Progenitor cell of endocrine pancreas (in vitro differentiated cells): ENCODE results near the gene NAPB. TPM values are rescaled to one million over a fixed set of nuclear protein-coding genes. Genes with fewer than 3 reads are reported as not detected.
A peak's percentile ranks its signal among the peaks of the same experiment; 100 is the strongest.

Experiments used
- DNase-seq: peaks from one replicate; pipeline ENCODE4 v3.0.0; 2021; ENCODE audit warnings: low spot score; ENCODE audit not compliant: unreplicated experiment
- H3K27ac Mint-ChIP-seq: 2 replicates; pipeline ENCODE4 v1.8.0; 2021; ENCODE audit warnings: mild to moderate bottlenecking, moderate library complexity, mixed read lengths
- H3K27me3 Mint-ChIP-seq: 2 replicates; pipeline ENCODE4 v1.8.0; 2021; ENCODE audit warnings: mixed read lengths
- H3K36me3 Mint-ChIP-seq: 2 replicates; pipeline ENCODE4 v1.8.0; 2022; ENCODE audit warnings: mixed read lengths; ENCODE audit not compliant: insufficient read depth
- H3K4me1 Mint-ChIP-seq: 2 replicates; pipeline ENCODE4 v1.8.0; 2021; ENCODE audit warnings: low read depth, mixed read lengths
- H3K4me3 Mint-ChIP-seq: 2 replicates; pipeline ENCODE4 v1.8.0; 2021; ENCODE audit warnings: low read depth, mild to moderate bottlenecking, moderate library complexity, mixed read lengths
- H3K9me3 Mint-ChIP-seq: 2 replicates; pipeline ENCODE4 v1.8.0; 2021; ENCODE audit warnings: low read depth, mixed read lengths
- total RNA-seq: library from RNA; stranded (reverse); gene quantifications from 2 replicates; pipeline ENCODE4 v1.2.1, GENCODE V29; 2021
- TF ChIP-seq, protein P1 (sequence below): fragments of 200-600 bp; sonication (generic); IDR thresholded peaks from one replicate; pipeline ENCODE4 v1.5.0; 2021; ENCODE audit warnings: antibody characterized with exemption, mild to moderate bottlenecking; ENCODE audit not compliant: unreplicated experiment

NAPB gene
- total RNA-seq, 1 donor from 2014 or later: 22.2 TPM

DNA sequence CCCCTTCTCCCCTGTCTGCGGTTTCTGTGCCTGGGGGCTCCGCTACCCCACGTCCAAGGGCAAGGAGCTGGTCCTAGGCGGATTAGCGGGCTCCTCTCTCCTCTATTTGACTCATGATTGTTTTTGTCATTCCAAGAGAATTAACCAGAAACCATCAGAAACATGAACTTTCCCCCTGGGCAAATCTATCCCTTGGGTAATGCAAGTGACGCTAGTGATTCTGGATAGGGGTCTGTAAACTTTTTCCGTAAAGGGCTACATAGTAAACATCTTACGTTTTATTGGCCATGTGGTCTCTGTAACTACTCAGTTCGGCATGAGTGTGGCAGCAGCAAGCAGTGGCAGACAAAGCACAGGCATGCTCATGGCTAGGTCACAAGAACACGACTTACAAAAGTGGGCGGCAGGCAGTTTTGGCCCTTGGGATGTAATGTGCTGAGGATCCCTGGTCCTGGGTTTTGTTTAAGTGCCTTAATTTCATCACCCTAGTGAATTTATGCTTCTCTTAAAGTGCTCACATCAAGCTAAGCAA is 30.7 kb upstream of the NAPB start:
- DNase-seq: no peak
- H3K27me3 Mint-ChIP-seq: peaks cover 8% of the 10 kb centered on the region
- H3K9me3 Mint-ChIP-seq: no peaks in the 10 kb centered on the region
- TF ChIP-seq, protein P1, sequence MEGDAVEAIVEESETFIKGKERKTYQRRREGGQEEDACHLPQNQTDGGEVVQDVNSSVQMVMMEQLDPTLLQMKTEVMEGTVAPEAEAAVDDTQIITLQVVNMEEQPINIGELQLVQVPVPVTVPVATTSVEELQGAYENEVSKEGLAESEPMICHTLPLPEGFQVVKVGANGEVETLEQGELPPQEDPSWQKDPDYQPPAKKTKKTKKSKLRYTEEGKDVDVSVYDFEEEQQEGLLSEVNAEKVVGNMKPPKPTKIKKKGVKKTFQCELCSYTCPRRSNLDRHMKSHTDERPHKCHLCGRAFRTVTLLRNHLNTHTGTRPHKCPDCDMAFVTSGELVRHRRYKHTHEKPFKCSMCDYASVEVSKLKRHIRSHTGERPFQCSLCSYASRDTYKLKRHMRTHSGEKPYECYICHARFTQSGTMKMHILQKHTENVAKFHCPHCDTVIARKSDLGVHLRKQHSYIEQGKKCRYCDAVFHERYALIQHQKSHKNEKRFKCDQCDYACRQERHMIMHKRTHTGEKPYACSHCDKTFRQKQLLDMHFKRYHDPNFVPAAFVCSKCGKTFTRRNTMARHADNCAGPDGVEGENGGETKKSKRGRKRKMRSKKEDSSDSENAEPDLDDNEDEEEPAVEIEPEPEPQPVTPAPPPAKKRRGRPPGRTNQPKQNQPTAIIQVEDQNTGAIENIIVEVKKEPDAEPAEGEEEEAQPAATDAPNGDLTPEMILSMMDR: no peak
- no peak overlapping the region for H3K4me3 Mint-ChIP-seq
- no peak overlapping the region for H3K27ac Mint-ChIP-seq
- no peaks in the 10 kb centered on the region for H3K36me3 Mint-ChIP-seq
- H3K4me1 Mint-ChIP-seq: no peaks in the 10 kb centered on the region

GRCh38 chr20:23450877-23451276 is 29.6 kb upstream of the NAPB start:
- no peaks in the 10 kb centered on the region for H3K9me3 Mint-ChIP-seq
- peaks cover 8% of the 10 kb centered on the region for H3K27me3 Mint-ChIP-seq
- H3K27ac Mint-ChIP-seq: no peak overlapping the region
- DNase-seq: no peak
- H3K36me3 Mint-ChIP-seq: no peaks in the 10 kb centered on the region
- TF ChIP-seq, protein P1: no peak
- no peak overlapping the region for H3K4me3 Mint-ChIP-seq
- no peaks in the 10 kb centered on the region for H3K4me1 Mint-ChIP-seq

DNA sequence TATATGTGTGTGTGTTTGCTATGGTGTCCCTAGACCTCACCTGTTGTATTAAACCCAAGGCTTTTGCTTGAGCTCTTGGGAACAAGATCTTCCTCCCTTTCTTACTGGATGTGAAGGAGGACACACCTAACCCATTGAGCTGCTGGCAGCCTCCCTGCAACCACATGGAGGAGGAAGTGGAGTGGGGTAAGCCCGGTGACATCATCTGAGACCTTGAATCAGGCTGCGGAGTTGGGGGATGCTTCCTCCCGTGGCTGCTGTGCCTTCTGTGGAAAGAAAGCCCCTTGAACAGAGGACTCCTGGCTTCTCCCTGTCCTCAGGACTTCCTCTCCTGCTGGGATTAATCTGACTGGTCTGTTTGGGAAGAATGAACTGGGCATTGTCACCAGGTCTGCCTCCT is 28.1 kb upstream of the NAPB start:
- no peaks in the 10 kb centered on the region for H3K4me1 Mint-ChIP-seq
- H3K36me3 Mint-ChIP-seq: no peaks in the 10 kb centered on the region
- H3K27ac Mint-ChIP-seq: no peak overlapping the region
- TF ChIP-seq, protein P1: no peak
- no peaks in the 10 kb centered on the region for H3K9me3 Mint-ChIP-seq
- no peak overlapping the region for H3K4me3 Mint-ChIP-seq
- no peak for DNase-seq
- peaks cover 16% of the 10 kb centered on the region for H3K27me3 Mint-ChIP-seq

GRCh38 chr20:23448167-23448566 is 26.9 kb upstream of the NAPB start:
- H3K9me3 Mint-ChIP-seq: no peaks in the 10 kb centered on the region
- no peak overlapping the region for H3K27ac Mint-ChIP-seq
- H3K27me3 Mint-ChIP-seq: peaks cover 19% of the 10 kb centered on the region
- DNase-seq: no peak
- TF ChIP-seq, protein P1: no peak
- H3K4me3 Mint-ChIP-seq: no peak overlapping the region
- H3K36me3 Mint-ChIP-seq: no peaks in the 10 kb centered on the region
- no peaks in the 10 kb centered on the region for H3K4me1 Mint-ChIP-seq

DNA sequence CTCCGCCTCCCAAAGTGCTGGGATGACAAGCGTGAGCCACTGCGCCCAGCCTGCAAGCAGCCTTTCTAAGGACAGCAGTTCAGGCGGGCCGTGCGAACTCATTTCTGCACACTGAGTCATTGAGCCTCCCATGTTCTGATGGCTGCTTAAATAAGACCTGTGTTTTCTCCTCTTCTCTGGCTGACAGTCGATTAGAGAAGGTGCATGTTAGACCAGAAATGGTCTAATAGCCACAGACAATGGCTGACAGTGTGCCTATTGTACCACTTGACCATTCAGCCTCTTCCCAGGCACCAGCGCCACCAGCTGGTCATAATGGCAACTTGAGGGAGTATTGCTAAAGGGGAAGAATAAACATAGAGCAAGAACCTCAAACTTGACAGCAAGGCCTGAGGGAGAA is 25.2 kb upstream of the NAPB start:
- Mint-ChIP-seq H3K9me3 (no peaks in the 10 kb centered on the region), H3K27ac (no peak overlapping the region), H3K27me3 (peaks cover 13% of the 10 kb centered on the region), H3K36me3 (no peaks in the 10 kb centered on the region), H3K4me3 (no peak overlapping the region), H3K4me1 (no peaks in the 10 kb centered on the region)
- DNase-seq: peak; percentile 26
- TF ChIP-seq, protein P1: peak; percentile 52
